Middle frontal gyrus (tissue), 1 donor: ENCODE data around the gene BAG2.

Experiments used
- DNase-seq: peaks from one replicate; pipeline ENCODE4 v3.0.0-alpha.2; 2015; ENCODE audit warnings: low spot score; ENCODE audit errors: extremely low spot score

BAG2 gene

GRCh38 chr6:57221191-57221935 lies 49.2 kb downstream of the BAG2 start:
- DNase-seq = no peak

- DNase-seq = peak; percentile 80
Measured at GRCh38 chr6:57221936-57222742, 50.0 kb downstream of the BAG2 start, which contains the start of gene RAB23. Gene RAB23, minus strand, starts transcription at chr6:57222307. Its CDS starts 11,927 bp downstream, at chr6:57210380.

- DNase-seq = no peak
Measured at GRCh38 chr6:57222743-57223077, 50.6 kb downstream of the BAG2 start.

- no peak for DNase-seq
Measured at GRCh38 chr6:57224769-57225515, 52.8 kb downstream of the BAG2 start.

GRCh38 chr6:57226221-57226620 lies 54.1 kb downstream of the BAG2 start:
- DNase-seq = no peak
